Measurements from ENCODE around the gene PCDHGB2.
"Not testable (repeated sequence)": the region's sequence is repeated elsewhere in the genome, so short reads cannot be mapped to it uniquely, and the experiment has no call there.

Gene PCDHGB2

GRCh38 chr5:141384471-141385267 is 24.9 kb downstream of the PCDHGB2 start:
- DNase-seq (ENCODE audit: low read depth in 2 of 2), result no peak

GRCh38 chr5:141387557-141388311 is 27.9 kb downstream of the PCDHGB2 start, which contains the start of gene PCDHGB4:
Gene PCDHGB4 (plus strand): TSS chr5:141387698. CDS start chr5:141387885, 187 bp downstream.
- DNase-seq (ENCODE audit: low read depth in 2 of 2), result not testable (repeated sequence)

GRCh38 chr5:141388661-141389060 is 28.9 kb downstream of the PCDHGB2 start:
- no peak for DNase-seq (ENCODE audit: low read depth in 2 of 2)

GRCh38 chr5:141389153-141390042 is 29.6 kb downstream of the PCDHGB2 start:
- no peak for DNase-seq (ENCODE audit: low read depth in 2 of 2)

GRCh38 chr5:141392429-141393198 is 32.8 kb downstream of the PCDHGB2 start, which contains the start of gene PCDHGA8:
Gene PCDHGA8 (plus strand): TSS chr5:141392633. CDS start chr5:141392814, 181 bp downstream.
- DNase-seq (ENCODE audit: low read depth in 2 of 2), result no peak

- no peak for DNase-seq (ENCODE audit: low read depth in 2 of 2)
Observed at GRCh38 chr5:141393267-141393666, 33.5 kb downstream of the PCDHGB2 start.

GRCh38 chr5:141394401-141395187 is 34.8 kb downstream of the PCDHGB2 start:
- DNase-seq (ENCODE audit: low read depth in 2 of 2), result not testable (repeated sequence)

- DNase-seq (ENCODE audit: low read depth in 2 of 2), result not testable (repeated sequence)
Observed at GRCh38 chr5:141397756-141398551, 38.2 kb downstream of the PCDHGB2 start, which contains the start of gene PCDHGB5. Gene PCDHGB5 (plus strand): TSS chr5:141397947. CDS start chr5:141398128, 181 bp downstream.

GRCh38 chr5:141398608-141399007 is 38.8 kb downstream of the PCDHGB2 start:
- no peak for DNase-seq (ENCODE audit: low read depth in 2 of 2)

GRCh38 chr5:141399555-141400258 is 39.9 kb downstream of the PCDHGB2 start:
- no peak for DNase-seq (ENCODE audit: low read depth in 2 of 2)

GRCh38 chr5:141402553-141403243 is 42.9 kb downstream of the PCDHGB2 start, which contains the start of gene PCDHGA9:
Gene PCDHGA9 (plus strand): TSS chr5:141402778. CDS start chr5:141402953, 175 bp downstream.
- DNase-seq (ENCODE audit: low read depth in 2 of 2), result no peak

GRCh38 chr5:141403387-141403786 is 43.6 kb downstream of the PCDHGB2 start:
- DNase-seq (ENCODE audit: low read depth in 2 of 2), result no peak

GRCh38 chr5:141407790-141408505 is 48.2 kb downstream of the PCDHGB2 start, which contains the start of gene PCDHGB6:
Gene PCDHGB6 (plus strand): TSS chr5:141408021. CDS start chr5:141408203, 182 bp downstream.
- not testable (repeated sequence) for DNase-seq (ENCODE audit: low read depth in 2 of 2)

GRCh38 chr5:141409598-141410306 is 50.0 kb downstream of the PCDHGB2 start:
- no peak for DNase-seq (ENCODE audit: low read depth in 2 of 2)

GRCh38 chr5:141411575-141411974 is 51.8 kb downstream of the PCDHGB2 start:
- no peak for DNase-seq (ENCODE audit: low read depth in 2 of 2)

Measured in stimulated activated CD8-positive, alpha-beta memory T cell treated with anti-CD3 and anti-CD28 coated beads, Interleukin-15, amount 100 ng/mL, for 4 hours (primary cell).